Keratinocyte (primary cell): Measurements from ENCODE around the gene SKI. TPM values are rescaled to one million over a fixed set of nuclear protein-coding genes. Genes with fewer than 3 reads are reported as not detected.

ENCODE experiments used
- DNase-seq: peaks from one replicate; pipeline ENCODE4 v3.0.0-alpha.2; 2011; ENCODE audit warnings: low read depth, missing footprints, low spot score
- FAIRE-seq: peaks from 2 replicates; lab custom pipeline; 2011; peaks lifted over from hg19 to GRCh38; lab: Jason Lieb, UNC
- H2AFZ ChIP-seq: 2 replicates; pipeline ENCODE4 v1.6.0; 2012; ENCODE audit warnings: low read length, control low read depth, inconsistent platforms; ENCODE audit not compliant: control insufficient read depth
- H3K27ac ChIP-seq: 2 replicates; pipeline ENCODE4 v1.5.1; 2011; ENCODE audit warnings: low read length; ENCODE audit not compliant: control insufficient read depth, insufficient read depth
- H3K27me3 ChIP-seq: 3 replicates; pipeline ENCODE4 v1.6.0; 2011; ENCODE audit warnings: low read length; ENCODE audit not compliant: control insufficient read depth, insufficient read depth; ENCODE audit errors: extremely low read depth
- H3K36me3 ChIP-seq, 2 experiments: 2 replicates in 1 of 2; 3 replicates in 1 of 2; pipeline ENCODE4 v1.5.1; 2011; ENCODE audit warnings: low read length in 2 of 2, mild to moderate bottlenecking in 1 of 2; ENCODE audit not compliant: control insufficient read depth in 2 of 2, insufficient read depth in 2 of 2; ENCODE audit errors: extremely low read depth in 1 of 2
- H3K4me1 ChIP-seq: 3 replicates; pipeline ENCODE4 v1.5.1; 2011; ENCODE audit warnings: low read length; ENCODE audit not compliant: control insufficient read depth, insufficient read depth; ENCODE audit errors: extremely low read depth
- H3K4me2 ChIP-seq: 3 replicates; pipeline ENCODE4 v1.6.0; 2011; ENCODE audit warnings: low read depth, low read length; ENCODE audit not compliant: control insufficient read depth, insufficient read depth; ENCODE audit errors: extremely low read depth
- H3K4me3 ChIP-seq, 3 experiments: fragments of 200-600 bp in 1 of 3; sonication (generic) in 1 of 3; 2 replicates in 2 of 3; 3 replicates in 1 of 3; pipeline ENCODE4 v1.5.1; 2011 to 2016; ENCODE audit warnings: low read length in 3 of 3, mild to moderate bottlenecking in 3 of 3, control low read depth in 2 of 3, inconsistent platforms in 1 of 3, low read depth in 1 of 3, mixed read lengths in 1 of 3, mixed run types in 1 of 3, moderate library complexity in 1 of 3; ENCODE audit not compliant: control insufficient read depth in 2 of 3, insufficient read depth in 2 of 3; ENCODE audit errors: extremely low read depth in 1 of 3
- H3K79me2 ChIP-seq: 2 replicates; pipeline ENCODE4 v1.6.0; 2012; ENCODE audit warnings: low read length; ENCODE audit not compliant: control insufficient read depth, insufficient read depth
- H3K9ac ChIP-seq: 3 replicates; pipeline ENCODE4 v1.6.0; 2011; ENCODE audit warnings: low read length; ENCODE audit not compliant: control insufficient read depth, insufficient read depth; ENCODE audit errors: extremely low read depth
- H3K9me1 ChIP-seq: 3 replicates; pipeline ENCODE4 v1.6.0; 2011; ENCODE audit warnings: low read length; ENCODE audit not compliant: control insufficient read depth, insufficient read depth; ENCODE audit errors: extremely low read depth
- H3K9me3 ChIP-seq: 2 replicates; pipeline ENCODE4 v1.5.1; 2012; ENCODE audit warnings: low read depth, low read length; ENCODE audit not compliant: control insufficient read depth
- H4K20me1 ChIP-seq: 3 replicates; pipeline ENCODE4 v1.6.0; 2011; ENCODE audit warnings: low read length; ENCODE audit not compliant: control insufficient read depth, insufficient read depth; ENCODE audit errors: extremely low read depth
- CTCF ChIP-seq, 3 experiments: IDR thresholded peaks in 1 of 3; conservative IDR thresholded peaks in 1 of 3; optimal IDR thresholded peaks in 1 of 3; 2 replicates in 2 of 3; 3 replicates in 1 of 3; pipeline versions ENCODE3 to v1.5.1; 2011; ENCODE audit warnings: low read length in 3 of 3, mild to moderate bottlenecking in 3 of 3, moderate library complexity in 2 of 3, control low read depth in 1 of 3, inconsistent platforms in 1 of 3; ENCODE audit not compliant: insufficient read depth in 2 of 3; ENCODE audit errors: extremely low read depth in 1 of 3
- EZH2 ChIP-seq: IDR thresholded peaks from one replicate; pipeline ENCODE4 v1.6.1; 2012; ENCODE audit warnings: inconsistent platforms, mild to moderate bottlenecking, low read length, moderate library complexity
- dilution Hi-C: fragments of 300-500 bp; cut with MboI; formaldehyde crosslinking; loops from one replicate; pipeline ENCODE4 v1.7.0; 2020; ENCODE audit warnings: low sequenced_read_pairs; ENCODE audit not compliant: extremely low pct_ligation_motif_present
- polyA plus RNA-seq, 5 experiments: library from polyadenylated mRNA; depleted of rRNA in 3 of 5; stranded (reverse) in 3 of 5; stranded (forward) in 1 of 5; unstranded in 1 of 5; fragments of >200 nt; gene quantifications; 1 replicate in 1 of 5; 2 replicates in 3 of 5; 3 replicates in 1 of 5; pipeline versions ENCODE4 v1.2.1 to v1.2.3, GENCODE V29; 2011 to 2012; ENCODE audit warnings: missing spikeins in 2 of 5, low read depth in 1 of 5, low replicate concordance in 1 of 5

SKI gene
- polyA plus RNA-seq, 1 donor (not counting 4 experiments of a cell fraction or from before 2014, with no cell fraction given) = 4.8 TPM

GRCh38 chr1:2356911-2357845, 129.1 kb downstream of the SKI start:
- H3K4me3 ChIP-seq = no peak overlapping the region
- H3K27me3 ChIP-seq = peaks cover 22% of the 10 kb centered on the region
- dilution Hi-C loops = no loop called here
- FAIRE-seq = no peak
- no peak for DNase-seq
- H3K79me2 ChIP-seq = no peaks in the 10 kb centered on the region
- no peaks in the 10 kb centered on the region for H3K9me1 ChIP-seq
- no peak overlapping the region for H3K27ac ChIP-seq
- H4K20me1 ChIP-seq = no peaks in the 10 kb centered on the region
- no peaks in the 10 kb centered on the region for H3K9me3 ChIP-seq
- H2AFZ ChIP-seq = no peak overlapping the region
- no peak for TF ChIP-seq CTCF (optimal IDR thresholded peaks at IDR 0.05 in 1 of 3, IDR thresholded peaks at IDR 0.05 in 1 of 3, conservative IDR thresholded peaks at IDR 0.05 in 1 of 3; ENCODE audit: extremely low read depth in 1 of 3, insufficient read depth in 2 of 3, low read length in 3 of 3)
- no peak for TF ChIP-seq EZH2
- no peaks in the 10 kb centered on the region for H3K4me1 ChIP-seq
- H3K4me2 ChIP-seq = no peak overlapping the region
- no peaks in the 10 kb centered on the region for H3K36me3 ChIP-seq
- no peak overlapping the region for H3K9ac ChIP-seq

GRCh38 chr1:2358072-2358471, 130.0 kb downstream of the SKI start:
- Histone ChIP-seq H3K4me2 (no peak overlapping the region), H3K4me3 (no peak overlapping the region), H4K20me1 (no peaks in the 10 kb centered on the region), H2AFZ (no peak overlapping the region), H3K9me1 (no peaks in the 10 kb centered on the region), H3K27me3 (peaks cover 15% of the 10 kb centered on the region), H3K9me3 (no peaks in the 10 kb centered on the region), H3K79me2 (no peaks in the 10 kb centered on the region), H3K9ac (no peak overlapping the region), H3K27ac (no peak overlapping the region), H3K4me1 (no peaks in the 10 kb centered on the region), H3K36me3 (no peaks in the 10 kb centered on the region)
- no peak for DNase-seq
- dilution Hi-C loops = no loop called here
- FAIRE-seq = no peak
- TF ChIP-seq EZH2 (no peak), CTCF (optimal IDR thresholded peaks at IDR 0.05 in 1 of 3, IDR thresholded peaks at IDR 0.05 in 1 of 3, conservative IDR thresholded peaks at IDR 0.05 in 1 of 3; ENCODE audit: extremely low read depth in 1 of 3, insufficient read depth in 2 of 3, low read length in 3 of 3) (no peak)
